NOMO-1 treated with DMSO at 0.1 percent for 48 hours (cell line): ENCODE measurements around the gene ZBTB18.
"Not testable (repeated sequence)": the region's sequence is repeated elsewhere in the genome, so short reads cannot be mapped to it uniquely, and the experiment has no call there.

Experiments
- DNase-seq: peaks from one replicate; lab custom pipeline; 2025; ENCODE audit not compliant: unreplicated experiment; lab: John Stamatoyannopoulos, UW

ZBTB18 gene

DNA sequence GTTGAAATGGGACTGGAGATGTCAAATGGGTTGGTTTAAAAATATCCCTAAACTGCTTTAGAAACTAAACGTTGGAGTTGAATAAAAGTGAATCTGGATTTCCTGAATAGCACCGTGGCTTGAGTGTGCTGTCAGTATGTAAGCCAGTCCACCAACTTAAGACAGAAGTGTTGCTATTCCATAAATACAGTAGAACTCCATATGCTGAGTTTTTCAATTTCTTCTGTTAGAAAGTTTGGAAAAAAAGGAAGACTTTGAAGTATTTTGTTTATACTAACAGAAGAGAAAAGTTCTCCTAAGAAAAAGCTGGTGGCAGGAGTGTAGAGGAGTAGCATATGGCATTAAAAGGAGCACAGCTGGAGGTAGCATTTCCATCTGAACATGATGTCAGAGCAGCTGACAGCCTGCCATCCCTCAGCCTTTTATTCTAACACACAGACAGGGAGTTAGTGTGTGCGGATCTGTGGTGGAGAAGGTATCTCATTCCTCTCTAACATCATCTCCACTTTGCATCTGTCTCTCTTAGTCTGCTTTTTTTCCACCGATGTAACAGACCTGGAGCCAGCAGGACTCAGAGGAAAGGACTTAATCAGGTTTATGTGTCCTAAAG is at the start of gene ZBTB18:
Gene ZBTB18 (plus strand): TSS at position 449 of the 610 bp plus-strand sequence. CDS start 149 bp downstream, at position 598.
- no peak for DNase-seq

DNA sequence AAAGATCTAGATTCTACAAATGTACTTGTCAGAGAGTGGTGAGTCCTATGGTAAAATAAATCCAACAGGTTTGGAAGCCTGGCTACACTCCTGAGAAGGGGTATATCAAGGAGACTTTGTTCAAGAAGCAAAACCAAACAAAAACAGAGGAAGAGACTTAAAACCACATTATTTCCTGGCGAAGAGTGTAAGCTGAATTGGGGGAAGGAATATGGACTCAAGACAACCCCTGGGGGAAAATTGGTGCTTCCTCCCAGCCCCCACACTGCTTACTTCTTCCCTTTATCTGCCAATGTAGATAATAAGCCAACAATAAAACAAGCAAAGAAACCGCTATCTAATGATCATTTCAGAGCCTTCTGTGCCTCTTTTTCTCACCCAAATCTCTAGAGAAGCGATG is 48.4 kb upstream of the ZBTB18 start:
- DNase-seq = peak; percentile 19

DNA sequence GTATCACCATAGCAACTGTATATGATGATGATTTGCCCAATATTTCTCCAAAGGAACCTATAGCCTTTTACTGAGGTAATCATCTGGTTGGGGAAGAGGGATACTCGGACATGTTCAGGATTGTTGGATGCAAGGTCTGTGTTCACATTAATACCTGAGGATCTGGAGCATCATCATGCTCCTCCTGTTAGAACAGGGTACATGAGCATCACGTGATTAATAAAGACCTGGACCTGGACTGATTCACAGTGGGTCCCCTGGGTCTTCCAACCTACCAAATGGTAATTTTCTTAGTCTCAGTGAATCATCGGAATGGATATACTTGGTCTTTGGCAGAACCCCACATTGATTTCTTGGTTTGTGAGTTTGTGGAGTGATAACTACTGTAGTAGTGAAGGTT is 45.6 kb upstream of the ZBTB18 start:
- no peak for DNase-seq

DNA sequence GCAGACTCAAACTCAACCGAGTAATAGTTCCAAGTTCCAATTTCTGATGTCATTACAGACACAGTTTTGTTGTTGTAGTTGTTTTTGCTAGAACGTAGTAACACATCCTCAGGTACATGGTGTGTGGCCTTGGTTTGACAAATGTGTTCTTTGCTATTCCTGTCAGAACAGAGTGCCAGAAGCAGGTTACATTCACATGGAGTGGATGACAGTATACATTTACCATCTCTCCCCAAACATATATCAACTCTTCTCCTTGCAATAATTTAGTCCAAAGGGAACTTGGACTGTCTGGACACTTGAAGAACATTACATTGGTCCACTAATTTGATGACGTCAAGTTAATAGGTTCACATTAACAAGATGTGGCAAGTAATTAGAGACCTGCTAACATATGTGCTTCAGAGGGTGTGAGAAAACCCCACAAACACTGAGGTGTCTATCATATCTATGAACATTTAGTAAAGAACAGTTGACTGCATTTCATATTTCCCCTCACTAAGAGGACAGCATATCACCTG is 44.6 kb upstream of the ZBTB18 start:
- no peak for DNase-seq

DNA sequence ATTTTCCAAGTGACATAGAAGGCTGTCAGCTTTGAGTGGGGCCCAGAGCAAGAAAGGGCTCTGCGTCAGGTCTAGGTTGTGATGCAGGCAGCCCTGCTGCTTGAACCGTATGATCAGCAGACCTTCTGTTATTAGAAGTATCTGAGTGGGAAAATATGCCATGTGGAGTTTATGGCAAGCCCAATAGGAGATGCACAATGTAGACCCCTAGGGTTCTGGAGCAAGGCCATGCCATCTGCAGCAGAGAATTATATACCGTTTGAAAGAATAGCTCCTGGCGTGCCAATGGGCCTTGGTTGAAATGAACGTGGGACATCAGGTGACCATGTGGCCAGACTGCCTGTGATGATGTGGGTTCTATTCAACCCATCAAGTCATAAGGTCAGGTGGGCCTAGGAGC is 44.1 kb upstream of the ZBTB18 start:
- no peak for DNase-seq

DNA sequence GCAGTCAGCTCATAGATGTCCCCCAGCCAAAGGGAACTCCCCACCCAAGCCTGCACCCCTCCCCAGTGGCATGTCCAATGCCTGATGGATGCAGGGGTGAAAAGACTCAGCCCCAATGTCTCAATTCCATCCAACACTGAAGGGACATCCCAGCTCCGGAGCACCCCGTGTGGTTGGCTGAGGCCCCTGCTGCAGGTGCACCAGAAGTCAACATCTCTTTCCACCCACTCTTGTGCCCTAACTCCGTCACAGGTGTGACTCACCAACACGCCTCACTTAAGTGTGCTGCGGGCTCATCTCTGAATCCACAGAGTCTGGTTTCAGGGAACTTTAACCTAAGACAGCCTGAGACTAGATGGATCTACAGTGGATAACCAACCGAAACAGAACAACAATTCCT is 40.9 kb upstream of the ZBTB18 start:
- peak; percentile 63 for DNase-seq

DNA sequence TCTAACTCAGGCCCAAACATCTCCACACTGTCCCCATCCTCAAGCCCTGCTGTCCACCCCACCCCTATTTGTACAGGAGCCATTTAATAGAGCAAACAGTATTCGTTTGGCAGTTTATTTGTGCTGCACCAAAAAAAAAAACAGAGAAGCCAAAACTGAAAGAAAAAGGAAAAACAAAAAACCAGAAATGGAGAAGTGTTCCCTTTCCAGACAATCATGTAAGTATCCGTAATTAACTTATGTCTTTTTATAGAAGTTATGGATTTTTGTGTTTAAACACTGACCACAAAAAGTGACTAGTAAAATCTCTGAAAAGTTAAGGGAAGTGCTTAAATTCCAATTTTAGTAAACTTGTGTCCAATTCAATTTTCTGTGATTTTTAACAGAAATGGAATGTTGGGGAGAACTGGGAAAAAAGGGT is 40.4 kb upstream of the ZBTB18 start:
- DNase-seq = peak; percentile 77

DNA sequence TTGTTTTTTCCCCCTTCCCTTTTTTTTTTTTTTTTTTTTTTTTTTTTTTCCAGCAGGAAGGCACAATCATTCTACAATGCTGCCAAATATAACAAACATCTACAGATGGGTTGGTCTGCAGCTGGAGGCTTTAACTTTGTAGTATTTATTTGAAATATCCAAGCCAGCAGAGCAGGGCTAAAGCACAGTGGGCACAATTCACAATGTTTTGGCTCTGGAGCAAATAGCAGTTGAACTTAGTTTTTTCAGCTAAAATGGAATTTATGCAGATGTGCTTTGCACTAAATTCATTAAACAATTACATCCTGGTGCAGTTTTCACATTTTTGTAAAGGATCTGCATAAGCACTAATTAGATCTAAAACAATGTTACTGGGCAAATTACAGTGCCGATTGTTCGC is 39.8 kb upstream of the ZBTB18 start:
- no peak for DNase-seq

DNA sequence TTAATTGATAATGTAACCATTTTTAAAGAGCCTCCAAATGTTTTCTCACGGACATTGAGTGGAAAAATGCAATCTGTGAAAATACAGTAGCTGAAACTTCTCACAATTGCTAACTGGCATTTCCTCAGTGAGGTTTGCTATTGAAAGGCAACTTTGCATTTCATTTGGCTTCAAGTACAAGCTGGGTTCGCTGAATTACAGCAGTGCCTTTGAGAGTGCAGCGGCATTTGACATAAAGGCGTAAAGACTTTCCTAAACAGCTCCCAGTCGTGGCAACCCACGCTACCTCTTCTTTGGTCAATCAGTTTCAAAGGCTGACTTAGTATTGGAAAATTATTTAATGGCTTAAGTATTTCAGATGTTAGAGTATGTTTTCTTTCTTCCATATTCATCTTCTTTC is 39.3 kb upstream of the ZBTB18 start:
- DNase-seq = no peak

DNA sequence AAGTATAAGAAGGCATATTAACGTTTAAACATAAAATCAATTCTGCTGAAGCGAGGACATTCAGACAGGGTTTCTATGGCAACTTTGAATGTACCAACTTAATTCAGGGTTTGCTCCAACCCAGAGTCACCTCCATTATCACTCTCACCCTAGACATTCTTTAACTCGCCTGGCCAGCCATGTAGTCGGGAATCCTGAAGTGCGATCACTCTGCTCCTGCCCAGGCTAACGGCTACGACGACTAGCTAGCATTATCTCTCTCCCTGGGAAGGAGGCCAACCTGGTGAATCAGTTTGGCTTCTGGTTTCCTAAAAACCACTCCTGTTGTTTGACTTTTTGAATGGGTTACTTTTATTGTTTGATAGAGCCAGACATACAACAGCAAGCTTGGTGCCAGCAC is 38.9 kb upstream of the ZBTB18 start:
- DNase-seq = no peak

DNA sequence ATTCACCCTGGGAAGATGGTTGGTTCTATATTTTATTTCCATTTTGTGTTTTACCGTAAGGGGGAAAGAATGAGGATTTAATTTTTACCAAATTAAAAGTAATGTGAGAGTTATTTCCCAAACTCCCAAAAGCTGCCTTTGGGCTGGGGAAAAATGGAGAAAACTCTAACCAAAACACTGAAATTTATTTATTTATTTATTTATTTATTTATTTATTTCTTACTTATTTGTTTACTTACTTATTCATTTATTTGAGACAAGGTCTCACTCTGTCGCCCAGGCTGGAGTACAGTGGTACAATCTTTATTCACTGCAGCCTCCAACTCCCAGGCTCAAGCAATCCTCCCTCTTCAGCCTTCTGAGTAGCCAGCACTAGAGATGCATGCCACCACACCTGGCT is 38.0 kb upstream of the ZBTB18 start:
- no peak for DNase-seq

DNA sequence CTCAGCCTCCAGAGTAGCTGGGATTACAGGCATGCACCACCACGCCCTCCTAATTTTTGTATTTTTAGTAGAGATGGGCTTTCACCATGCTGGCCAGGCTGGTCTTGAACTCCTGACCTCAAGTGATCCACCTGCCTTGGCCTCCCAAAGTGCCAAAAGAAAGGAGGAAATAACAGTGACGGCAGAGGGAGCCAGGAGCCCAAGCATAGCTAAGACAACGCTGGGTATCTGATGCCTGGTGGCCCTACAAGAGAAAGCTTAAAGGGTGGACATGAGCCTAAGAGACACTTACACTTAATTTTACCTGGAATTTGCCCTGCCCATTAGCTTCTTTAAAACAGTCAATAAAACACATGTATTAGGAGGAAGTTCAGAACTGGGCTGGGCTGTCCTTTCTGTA is 36.2 kb upstream of the ZBTB18 start:
- not testable (repeated sequence) for DNase-seq

DNA sequence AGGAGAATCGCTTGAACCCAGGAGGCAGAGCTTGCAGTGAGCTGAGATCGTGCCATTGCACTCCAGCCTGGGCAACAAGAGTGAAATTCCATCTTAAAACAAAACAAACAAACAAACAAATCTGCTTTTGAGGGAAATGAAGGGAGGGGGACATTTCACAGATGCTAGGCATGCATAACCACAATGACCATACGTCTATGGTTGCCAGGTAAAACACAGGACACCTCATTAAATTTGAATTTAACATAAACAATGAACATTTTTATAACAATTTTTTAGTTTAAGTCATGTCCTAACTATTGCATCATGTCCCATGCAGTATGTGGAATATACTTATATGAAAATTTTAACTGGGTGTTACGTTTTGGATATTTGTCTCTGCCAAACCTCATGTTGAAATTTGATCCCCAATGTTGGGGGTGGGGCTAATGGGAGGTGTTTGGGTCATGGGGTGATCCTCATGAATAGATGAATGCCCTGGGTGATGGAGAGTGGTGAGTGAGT is 31.0 kb upstream of the ZBTB18 start:
- no peak for DNase-seq

DNA sequence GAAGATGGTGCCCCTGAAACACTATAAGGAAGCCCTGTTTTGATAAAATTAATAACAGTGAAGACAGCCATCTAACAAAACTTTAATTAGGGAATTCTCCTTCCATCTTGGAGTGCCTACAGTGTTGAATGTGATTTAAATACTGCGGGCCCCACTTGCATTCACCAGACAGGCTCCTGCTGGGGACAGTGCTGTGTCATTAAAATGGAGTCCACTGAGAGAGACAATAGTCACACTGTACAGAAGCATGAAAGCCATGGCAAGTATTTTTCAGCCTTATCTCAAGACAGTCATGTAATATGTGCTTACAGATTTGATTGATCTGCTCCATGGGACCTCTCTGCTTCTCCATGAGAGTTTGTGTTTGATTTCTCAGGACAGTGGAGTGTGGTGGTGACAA is 29.7 kb upstream of the ZBTB18 start:
- DNase-seq = no peak

DNA sequence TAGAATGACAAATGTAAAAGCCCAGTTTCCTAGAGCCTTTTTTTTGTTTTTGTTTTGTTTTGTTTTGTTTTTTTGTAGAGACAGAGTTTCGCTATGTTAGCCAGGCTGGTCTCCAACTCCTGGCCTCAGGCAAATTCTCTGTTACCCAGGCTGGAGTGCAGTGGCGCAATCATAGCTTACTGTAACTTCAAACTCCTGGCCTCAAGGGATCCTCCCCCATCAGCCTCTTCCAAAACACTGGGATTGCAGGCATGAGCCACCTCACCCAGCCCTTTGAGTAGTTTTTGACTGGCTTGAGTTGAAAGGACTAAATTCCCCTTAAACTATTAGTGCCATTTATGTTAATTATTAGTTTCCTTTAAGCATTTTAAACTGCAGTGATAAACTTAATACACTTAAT is 28.8 kb upstream of the ZBTB18 start:
- DNase-seq = no peak

DNA sequence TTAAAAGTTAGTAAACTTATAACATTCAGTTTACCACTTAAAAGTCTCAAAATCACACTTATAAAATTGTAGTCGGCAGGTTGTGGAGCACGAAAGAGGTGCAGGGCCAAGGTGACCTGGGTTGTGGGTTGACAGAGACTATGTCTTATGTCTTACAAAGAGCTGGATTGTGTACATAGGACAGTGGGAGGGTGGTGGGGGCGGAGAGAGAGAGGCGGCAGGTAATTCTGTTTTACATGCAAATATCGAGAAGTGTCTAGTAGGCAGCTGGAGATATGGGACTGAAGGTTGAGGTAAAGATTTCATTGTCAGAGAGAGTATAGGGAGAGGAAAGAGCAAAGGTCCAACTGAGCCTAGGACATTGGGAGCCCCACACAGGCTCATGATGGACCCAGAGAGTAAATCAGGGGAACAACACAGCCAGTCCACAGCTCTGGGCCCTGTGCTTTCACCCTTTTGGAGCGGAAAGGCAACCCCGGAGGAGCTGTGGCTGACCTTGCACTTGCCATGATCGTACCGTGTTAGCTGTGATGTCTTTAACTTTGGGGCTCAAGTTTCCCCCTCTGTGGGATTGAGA is 28.1 kb upstream of the ZBTB18 start:
- DNase-seq = no peak

DNA sequence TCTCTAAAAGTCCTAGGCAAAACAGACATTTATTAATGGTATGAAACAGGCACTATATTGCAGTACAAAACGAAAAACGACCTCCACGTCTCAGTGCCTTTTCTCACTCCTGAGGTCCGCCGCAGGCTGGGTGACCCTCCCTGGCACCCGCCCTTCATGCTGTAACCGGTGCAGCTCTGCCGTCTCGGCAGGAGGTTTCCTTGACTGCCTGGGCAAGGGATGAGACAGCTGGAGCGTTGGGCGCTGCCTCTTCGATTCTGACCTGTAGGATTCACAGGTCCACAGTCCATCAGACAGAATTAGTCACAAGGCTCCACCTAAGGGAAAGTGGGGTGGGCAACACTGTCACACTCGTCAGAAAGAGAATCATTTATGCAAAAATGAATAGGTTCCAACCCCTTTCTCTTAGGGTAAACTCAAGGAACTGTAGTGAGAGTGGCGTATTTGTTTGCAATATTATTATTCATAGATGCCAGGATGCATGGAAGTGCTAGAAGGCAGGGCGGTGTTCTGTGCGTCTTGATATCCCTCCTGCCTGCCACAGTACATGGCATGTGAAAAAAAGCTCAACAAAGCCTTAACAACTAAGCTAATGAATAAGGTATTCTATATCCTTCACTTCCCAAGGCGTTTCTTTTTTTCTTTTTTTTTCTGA is 23.5 kb upstream of the ZBTB18 start:
- no peak for DNase-seq

DNA sequence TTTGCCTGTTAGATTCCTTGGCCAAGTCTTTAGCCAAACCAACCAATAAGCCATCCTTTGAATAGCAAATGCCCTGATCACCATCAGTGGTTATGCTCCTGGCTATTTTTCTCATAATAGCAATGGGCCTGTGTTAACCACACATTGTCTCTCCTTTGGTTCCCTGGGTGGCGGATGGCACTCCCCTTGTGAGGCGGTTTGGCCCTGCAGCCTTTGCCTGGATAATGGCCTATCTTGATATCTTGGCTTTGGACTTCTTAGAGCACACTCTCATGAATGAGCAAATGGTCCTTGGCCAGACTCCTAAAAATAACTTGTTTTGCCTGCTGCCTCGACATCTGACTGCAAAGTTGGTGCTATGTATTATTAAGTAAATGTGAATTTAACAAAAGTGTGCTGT is 22.4 kb upstream of the ZBTB18 start:
- DNase-seq = no peak

DNA sequence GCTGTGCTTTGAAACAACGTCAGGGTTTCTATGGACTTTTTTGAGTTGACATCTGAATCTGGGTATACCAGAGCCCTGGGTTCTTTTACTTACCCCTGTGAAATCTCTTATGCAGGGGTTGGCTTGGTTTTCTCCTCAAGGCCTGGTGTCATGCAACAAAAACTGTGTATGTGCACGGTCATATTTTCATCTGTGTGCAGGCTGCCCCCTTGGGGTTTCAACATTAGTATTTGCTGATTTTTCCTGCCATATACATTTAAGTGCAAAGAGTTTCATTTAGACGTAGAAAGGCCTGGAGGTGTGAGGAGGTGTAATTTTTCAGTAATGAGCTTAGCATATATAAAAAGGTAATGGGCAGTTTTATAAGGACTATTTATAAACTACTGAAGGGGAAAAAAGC is 22.0 kb upstream of the ZBTB18 start:
- DNase-seq = no peak

DNA sequence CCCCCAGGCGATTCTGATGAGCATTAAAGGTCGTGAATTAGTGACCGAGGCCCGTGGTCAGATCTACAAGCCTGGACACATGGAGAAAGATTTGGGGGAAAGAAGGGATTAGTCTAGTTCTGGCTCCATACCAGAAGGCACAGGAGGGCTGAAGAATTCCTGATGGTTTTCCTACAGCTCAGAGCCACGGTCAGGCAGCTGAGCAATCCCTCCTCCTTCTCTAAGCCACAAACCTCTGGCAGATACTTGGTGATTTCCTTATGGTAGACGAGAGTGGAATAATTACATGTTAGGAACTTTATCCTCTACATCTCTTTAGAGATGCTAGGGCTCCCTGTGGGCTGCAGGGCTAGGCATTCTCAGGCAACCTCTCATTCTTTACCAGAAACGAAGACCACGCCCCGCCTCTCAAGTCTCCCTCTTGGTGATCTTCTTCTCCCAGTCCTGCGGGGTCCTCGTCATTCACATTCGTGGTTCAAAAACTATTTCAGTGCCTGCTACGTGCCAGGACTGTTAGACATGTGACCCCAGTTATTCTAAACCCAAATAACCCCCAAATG is 20.5 kb upstream of the ZBTB18 start:
- no peak for DNase-seq

DNA sequence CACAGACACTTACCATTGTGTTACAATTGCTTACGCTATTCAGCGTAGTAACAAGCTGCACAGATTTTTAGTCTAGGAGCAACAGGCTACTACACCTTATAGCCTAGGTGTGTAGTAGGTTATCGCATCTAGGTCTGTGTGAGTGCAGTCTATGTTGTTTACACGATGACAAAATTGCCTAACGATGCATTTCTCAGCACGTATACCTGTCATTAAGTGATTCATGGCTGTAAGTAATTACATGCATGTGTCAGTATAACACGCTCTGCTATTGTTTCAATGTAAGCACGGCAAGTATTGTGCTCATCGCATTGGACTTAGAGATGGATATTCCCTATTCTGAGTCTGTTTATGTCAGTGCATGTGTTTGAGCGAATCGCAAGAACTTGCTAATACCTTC is 15.7 kb upstream of the ZBTB18 start:
- DNase-seq = no peak

DNA sequence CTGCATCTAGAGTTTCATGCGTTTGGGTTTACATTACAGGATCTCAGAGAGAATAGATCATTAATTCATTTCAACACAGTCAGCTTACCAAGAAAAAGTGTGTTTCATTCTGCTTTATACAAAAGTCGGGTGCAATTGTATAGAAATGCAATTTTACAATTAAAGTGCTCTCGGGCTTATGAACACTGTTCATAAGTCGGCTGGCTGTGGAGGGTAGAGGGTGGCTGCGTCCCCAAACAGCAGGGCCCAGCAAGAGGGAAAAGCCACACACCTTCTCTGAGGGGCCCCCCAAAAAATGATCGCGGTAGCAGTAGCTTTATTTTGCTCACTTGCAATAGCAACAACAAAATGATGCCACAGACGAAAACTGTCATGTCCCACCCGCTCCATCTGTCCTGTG is 13.8 kb upstream of the ZBTB18 start:
- no peak for DNase-seq
